GM23338 (cell line): ENCODE measurements around the gene CDKAL1. TPM values are rescaled to one million over a fixed set of nuclear protein-coding genes. Genes with fewer than 3 reads are reported as not detected.

Source experiments
- ATAC-seq: fragments of 200-7000 bp; cut with Tn5 transposase; 3 replicates; pipeline ENCODE4 v1.9.1; 2020
- DNase-seq: peaks from one replicate; pipeline ENCODE4 v3.0.0-alpha.2; 2015; ENCODE audit warnings: low spot score
- H2AFZ ChIP-seq: fragments of 200-600 bp; sonication (generic); 2 replicates; pipeline ENCODE4 v1.8.0; 2016; ENCODE audit warnings: antibody characterized with exemption, mild to moderate bottlenecking, moderate library complexity
- H3F3A ChIP-seq: fragments of 200-600 bp; sonication (generic); replicated peaks from 2 replicates; pipeline ENCODE4 v1.8.0; 2017; ENCODE audit warnings: antibody characterized with exemption, mixed run types, low read depth
- H3K27ac ChIP-seq: fragments of 200-600 bp; sonication (generic); 2 replicates; pipeline ENCODE4 v1.6.1; 2016; ENCODE audit warnings: low read depth
- H3K27me3 ChIP-seq: fragments of 200-600 bp; sonication (generic); 2 replicates; pipeline ENCODE4 v1.8.0; 2016; ENCODE audit warnings: mild to moderate bottlenecking, mixed run types, moderate library complexity; ENCODE audit not compliant: insufficient read depth
- H3K36me3 ChIP-seq: fragments of 200-600 bp; sonication (generic); 2 replicates; pipeline ENCODE4 v1.8.0; 2016; ENCODE audit warnings: mild to moderate bottlenecking; ENCODE audit not compliant: insufficient read depth
- H3K4me1 ChIP-seq: fragments of 200-600 bp; sonication (generic); 2 replicates; pipeline ENCODE4 v1.8.0; 2016; ENCODE audit warnings: mild to moderate bottlenecking, moderate library complexity; ENCODE audit not compliant: insufficient read depth
- H3K4me2 ChIP-seq: fragments of 200-600 bp; sonication (generic); 2 replicates; pipeline ENCODE4 v1.7.1; 2017; ENCODE audit warnings: mixed run types
- H3K4me3 ChIP-seq: fragments of 200-600 bp; sonication (generic); 2 replicates; pipeline ENCODE4 v1.6.1; 2016; ENCODE audit warnings: mixed run types
- H3K79me2 ChIP-seq: fragments of 200-600 bp; sonication (generic); replicated peaks from 2 replicates; pipeline ENCODE4 v1.8.0; 2017; ENCODE audit warnings: mild to moderate bottlenecking; ENCODE audit not compliant: insufficient read depth
- H3K9me2 ChIP-seq: fragments of 200-600 bp; sonication (generic); 2 replicates; pipeline ENCODE4 v1.8.0; 2017; ENCODE audit not compliant: insufficient read depth
- H4K20me1 ChIP-seq: fragments of 200-600 bp; sonication (generic); replicated peaks from 2 replicates; pipeline ENCODE4 v1.8.0; 2017; ENCODE audit warnings: mild to moderate bottlenecking; ENCODE audit not compliant: insufficient read depth
- H3K27ac Mint-ChIP-seq: 2 replicates; pipeline ENCODE4 v1.8.0; 2020; ENCODE audit warnings: inconsistent platforms, mild to moderate bottlenecking, moderate library complexity, mixed read lengths
- H3K27me3 Mint-ChIP-seq: 3 replicates; pipeline ENCODE4 v1.8.0; 2022; ENCODE audit warnings: low read depth, mild to moderate bottlenecking, moderate library complexity, mixed read lengths, inconsistent platforms; ENCODE audit not compliant: insufficient read depth, poor library complexity
- H3K36me3 Mint-ChIP-seq: 3 replicates; pipeline ENCODE4 v1.8.0; 2021; ENCODE audit warnings: low read depth, mild to moderate bottlenecking, inconsistent platforms, moderate library complexity, mixed read lengths
- H3K4me1 Mint-ChIP-seq: 3 replicates; pipeline ENCODE4 v1.8.0; 2020; ENCODE audit warnings: mild to moderate bottlenecking, inconsistent platforms, mixed read lengths
- H3K4me3 Mint-ChIP-seq: 3 replicates; pipeline ENCODE4 v1.8.0; 2021; ENCODE audit warnings: moderate library complexity, mild to moderate bottlenecking, inconsistent platforms, mixed read lengths
- H3K9me3 Mint-ChIP-seq: 3 replicates; pipeline ENCODE4 v1.8.0; 2020; ENCODE audit warnings: moderate library complexity, mild to moderate bottlenecking, inconsistent platforms, mixed read lengths
- CREB1 ChIP-seq: fragments of 250-450 bp; sonication (Bioruptor Pico); IDR thresholded peaks from 2 replicates; pipeline ENCODE4 v1.5.0; 2020; ENCODE audit warnings: low read depth, mild to moderate bottlenecking, moderate library complexity
- CTCF ChIP-seq, 2 experiments: fragments of 200-600 bp in 1 of 2; sonication (generic) in 1 of 2; conservative IDR thresholded peaks; 2 replicates each; pipeline versions ENCODE4 v1.5.1 to v1.6.1; 2016 to 2017; ENCODE audit warnings: antibody characterized with exemption in 2 of 2, low read depth in 2 of 2, mild to moderate bottlenecking in 2 of 2, moderate library complexity in 1 of 2
- ETS1 ChIP-seq: IDR thresholded peaks from 2 replicates; pipeline ENCODE4 v1.6.1; 2016; ENCODE audit warnings: antibody characterized with exemption
- EZH2 ChIP-seq: fragments of 200-600 bp; sonication (generic); IDR thresholded peaks from one replicate; pipeline ENCODE4 v1.8.0; 2017; ENCODE audit warnings: antibody characterized with exemption, mild to moderate bottlenecking, low read depth; ENCODE audit not compliant: unreplicated experiment
- EZH2phosphoT487 ChIP-seq: fragments of 200-600 bp; sonication (generic); IDR thresholded peaks from one replicate; pipeline ENCODE4 v1.8.1; 2018; ENCODE audit warnings: antibody characterized with exemption; ENCODE audit not compliant: unreplicated experiment
- JUNB ChIP-seq: IDR thresholded peaks from one replicate; pipeline ENCODE4 v1.6.1; 2016; ENCODE audit warnings: antibody characterized with exemption; ENCODE audit not compliant: unreplicated experiment
- NANOG ChIP-seq: IDR thresholded peaks from 2 replicates; pipeline ENCODE4 v1.6.1; 2016; ENCODE audit warnings: antibody characterized with exemption, borderline replicate concordance
- POLR2AphosphoS5 ChIP-seq: IDR thresholded peaks from 2 replicates; pipeline ENCODE4 v1.6.1; 2016; ENCODE audit warnings: antibody characterized with exemption, low read depth
- REST ChIP-seq: IDR thresholded peaks from one replicate; pipeline ENCODE4 v1.6.1; 2018; ENCODE audit warnings: antibody characterized with exemption; ENCODE audit not compliant: unreplicated experiment
- STAT1 ChIP-seq: IDR thresholded peaks from one replicate; pipeline ENCODE4 v1.6.1; 2016; ENCODE audit warnings: antibody characterized with exemption; ENCODE audit not compliant: unreplicated experiment
- ZNF114 ChIP-seq: fragments of 250-450 bp; sonication (Bioruptor Pico); IDR thresholded peaks from 2 replicates; pipeline ENCODE4 v1.5.0; 2020; ENCODE audit warnings: mild to moderate bottlenecking, moderate library complexity
- ZNF331 ChIP-seq: fragments of 250-450 bp; sonication (Bioruptor Pico); IDR thresholded peaks from 2 replicates; pipeline ENCODE4 v1.5.0; 2020; ENCODE audit warnings: low read depth, mild to moderate bottlenecking, moderate library complexity
- ZNF462 ChIP-seq: fragments of 250-450 bp; sonication (Bioruptor Pico); IDR thresholded peaks from 2 replicates; pipeline ENCODE4 v1.5.0; 2020; ENCODE audit warnings: mild to moderate bottlenecking, moderate library complexity
- polyA plus RNA-seq: library from polyadenylated mRNA; unstranded; fragments of >200 nt; fragmentation: Nextera tagmentation; extraction: Ambion mirVana; gene quantifications from 2 replicates; pipeline ENCODE4 v1.2.1, GENCODE V29; 2016
- total RNA-seq: library from RNA; depleted of rRNA; stranded (reverse); fragments of >200 nt; shearing (Covaris generic); gene quantifications from 2 replicates; pipeline ENCODE4 v1.2.3, GENCODE V29; 2014

CDKAL1 gene
- total and polyA plus RNA-seq, 2 experiments from 2014 or later, result 17.8 to 35.0 TPM

- Mint-ChIP-seq H3K9me3 (peaks cover under 1% of the 10 kb centered on the region), H3K36me3 (peaks cover under 1% of the 10 kb centered on the region; the same call in 1 of the 3 replicates), H3K4me1 (peaks cover 19% of the 10 kb centered on the region), H3K27me3 (peaks cover 3% of the 10 kb centered on the region), H3K27ac (no peak overlapping the region), H3K4me3 (no peak overlapping the region)
- H3K79me2 ChIP-seq, result no peaks in the 10 kb centered on the region
- H3K27me3 ChIP-seq, result no peaks in the 10 kb centered on the region
- no peak overlapping the region for H3K4me3 ChIP-seq
- H3K36me3 ChIP-seq, result no peaks in the 10 kb centered on the region
- no peaks in the 10 kb centered on the region for H3F3A ChIP-seq
- no peak overlapping the region for H3K27ac ChIP-seq
- no peaks in the 10 kb centered on the region for H3K9me2 ChIP-seq
- no peak overlapping the region for H3K4me2 ChIP-seq
- DNase-seq (no peak), ATAC-seq (no peak)
- peaks cover 20% of the 10 kb centered on the region for H3K4me1 ChIP-seq
- H4K20me1 ChIP-seq, result no peaks in the 10 kb centered on the region
- no peak for TF ChIP-seq ZNF462 (CRISPR knock-in tag)
- TF ChIP-seq CREB1 (CRISPR knock-in tag), result no peak
- no peak for TF ChIP-seq REST
- TF ChIP-seq EZH2, result no peak
- no peak for TF ChIP-seq POLR2AphosphoS5
- no peak for TF ChIP-seq NANOG
- TF ChIP-seq STAT1, result no peak
- TF ChIP-seq CTCF (conservative IDR thresholded peaks at IDR 0.05; ENCODE audit: low read depth in 2 of 2), result no peak
- TF ChIP-seq EZH2phosphoT487, result no peak
- TF ChIP-seq ZNF331 (CRISPR knock-in tag), result no peak
- TF ChIP-seq ZNF114, result no peak
- TF ChIP-seq JUNB, result no peak
- TF ChIP-seq ETS1, result no peak
- H2AFZ ChIP-seq, result no peak overlapping the region
Observed at GRCh38 chr6:20949138-20949537, 414.9 kb downstream of the CDKAL1 start.
